SH-SY5Y (cell line): ENCODE data around the gene ACRV1.

Source experiments
- GATA2 ChIP-seq: IDR thresholded peaks from 2 replicates; pipeline ENCODE4 v1.6.1; 2011; ENCODE audit warnings: mild to moderate bottlenecking, low read depth, low read length
- GATA3 ChIP-seq: IDR thresholded peaks from 2 replicates; pipeline ENCODE4 v1.6.1; 2011; ENCODE audit warnings: low read depth, mild to moderate bottlenecking, low read length, moderate library complexity

- TF ChIP-seq GATA2 = no peak
- TF ChIP-seq GATA3 = no peak
Observed at GRCh38 chr11:125728969-125729368, 48.3 kb upstream of the ACRV1 start.
